Neuronal stem cell (in vitro differentiated cells): ENCODE data around the gene FCAMR.

ENCODE experiments used
- DNase-seq: peaks from one replicate; pipeline ENCODE4 v3.0.0-alpha.2; 2013; ENCODE audit warnings: low spot score
- H2AFZ ChIP-seq: one replicate; pipeline ENCODE4 v1.6.1; 2013; ENCODE audit warnings: mild to moderate bottlenecking, low read length, inconsistent platforms
- H2AK5ac ChIP-seq: 2 replicates; pipeline ENCODE4 v1.6.1; 2013; ENCODE audit warnings: low read depth, mild to moderate bottlenecking, inconsistent platforms, low read length, moderate library complexity, mixed read lengths
- H2BK120ac ChIP-seq: 2 replicates; pipeline ENCODE4 v1.6.1; 2013; ENCODE audit warnings: low read depth, mild to moderate bottlenecking, inconsistent platforms, low read length, moderate library complexity, mixed read lengths
- H2BK12ac ChIP-seq: one replicate; pipeline ENCODE4 v1.6.1; 2013; ENCODE audit warnings: low read length, inconsistent platforms
- H2BK15ac ChIP-seq: 2 replicates; pipeline ENCODE4 v1.6.1; 2013; ENCODE audit warnings: mild to moderate bottlenecking, low read length, inconsistent platforms, mixed read lengths
- H2BK5ac ChIP-seq: one replicate; pipeline ENCODE4 v1.6.1; 2013; ENCODE audit warnings: inconsistent platforms, mild to moderate bottlenecking, low read length, moderate library complexity
- H3K14ac ChIP-seq: one replicate; pipeline ENCODE4 v1.6.1; 2013; ENCODE audit warnings: low read length, inconsistent platforms
- H3K18ac ChIP-seq: 2 replicates; pipeline ENCODE4 v1.6.1; 2013; ENCODE audit warnings: low read length, inconsistent platforms
- H3K23ac ChIP-seq: 2 replicates; pipeline ENCODE4 v1.6.1; 2013; ENCODE audit warnings: low read depth, mild to moderate bottlenecking, mixed read lengths, low read length, inconsistent platforms; ENCODE audit not compliant: poor library complexity
- H3K27ac ChIP-seq: replicated peaks from 3 replicates; pipeline ENCODE4 v1.5.1; 2013; ENCODE audit warnings: low read length, inconsistent platforms
- H3K27me3 ChIP-seq, 3 experiments: 2 replicates each; pipeline ENCODE4 v1.6.1; 2013; ENCODE audit warnings: low read length in 3 of 3, mild to moderate bottlenecking in 2 of 3, inconsistent platforms in 1 of 3, low read depth in 1 of 3, mixed read lengths in 1 of 3, moderate library complexity in 1 of 3; ENCODE audit not compliant: control insufficient read depth in 3 of 3, insufficient read depth in 3 of 3
- H3K36me3 ChIP-seq, 2 donors: replicated peaks in 1 of 2; 2 replicates each; pipeline ENCODE4 v1.6.1; 2013; ENCODE audit warnings: low read length in 2 of 2; ENCODE audit not compliant: control insufficient read depth in 2 of 2, insufficient read depth in 2 of 2
- H3K4ac ChIP-seq: 2 replicates; pipeline ENCODE4 v1.6.1; 2013; ENCODE audit warnings: inconsistent platforms, mild to moderate bottlenecking, low read length, moderate library complexity
- H3K4me1 ChIP-seq, 2 donors: 1 replicate in 1 of 2; 2 replicates in 1 of 2; pipeline ENCODE4 v1.6.1; 2013; ENCODE audit warnings: low read length in 2 of 2, low read depth in 1 of 2; ENCODE audit not compliant: control insufficient read depth in 2 of 2, insufficient read depth in 1 of 2
- H3K4me2 ChIP-seq: one replicate; pipeline ENCODE4 v1.6.1; 2013; ENCODE audit warnings: mild to moderate bottlenecking, low read length, inconsistent platforms; ENCODE audit not compliant: insufficient read depth, poor library complexity, severe bottlenecking
- H3K4me3 ChIP-seq, 2 donors: 2 replicates each; pipeline ENCODE4 v1.5.1; 2013; ENCODE audit warnings: low read length in 2 of 2, mild to moderate bottlenecking in 2 of 2, inconsistent platforms in 1 of 2, moderate library complexity in 1 of 2
- H3K79me1 ChIP-seq: one replicate; pipeline ENCODE4 v1.6.1; 2013; ENCODE audit warnings: low read depth, mild to moderate bottlenecking, inconsistent platforms, low read length, moderate library complexity
- H3K9ac ChIP-seq: one replicate; pipeline ENCODE4 v1.6.1; 2013; ENCODE audit warnings: mild to moderate bottlenecking, low read depth, low read length, inconsistent platforms; ENCODE audit not compliant: poor library complexity
- H3K9me3 ChIP-seq, 2 donors: replicated peaks in 1 of 2; 2 replicates each; pipeline versions ENCODE3 to v1.6.1; 2013; ENCODE audit warnings: low read length in 2 of 2, mild to moderate bottlenecking in 2 of 2, inconsistent platforms in 1 of 2, low read depth in 1 of 2, mixed read lengths in 1 of 2, moderate library complexity in 1 of 2; ENCODE audit not compliant: control insufficient read depth in 2 of 2, insufficient read depth in 1 of 2
- H4K8ac ChIP-seq: one replicate; pipeline ENCODE4 v1.6.1; 2013; ENCODE audit warnings: low read depth, mild to moderate bottlenecking, inconsistent platforms, low read length, moderate library complexity
- H4K91ac ChIP-seq: one replicate; pipeline ENCODE4 v1.6.1; 2013; ENCODE audit warnings: low read length, low read depth, mild to moderate bottlenecking, inconsistent platforms; ENCODE audit not compliant: poor library complexity
- WGBS, 2 donors: extraction: QIAGEN DNeasy Blood & Tissue Kit; methylation state at CpG; one replicate each; pipeline ENCODE4 v1.1.7; 2013; ENCODE audit warnings: missing lambda C conversion rate in 2 of 2, mixed read lengths in 1 of 2; ENCODE audit not compliant: insufficient read length in 2 of 2, insufficient replicate concordance in 1 of 2; ENCODE audit errors: extremely low coverage in 2 of 2; 5-methylcytosine and 5-hydroxymethylcytosine counted together

FCAMR gene

GRCh38 chr1:206940588-206940936 lies 29.7 kb downstream of the FCAMR start:
- Histone ChIP-seq H2AK5ac (no peak overlapping the region), H3K4me2 (no peak overlapping the region), H3K27ac (no peak overlapping the region), H3K14ac (no peak overlapping the region), H3K36me3 (no peaks in the 10 kb centered on the region), H2BK15ac (no peak overlapping the region), H4K91ac (no peak overlapping the region), H3K18ac (no peak overlapping the region), H2BK120ac (no peak overlapping the region), H2AFZ (no peak overlapping the region), H3K23ac (no peak overlapping the region), H2BK12ac (no peak overlapping the region), H4K8ac (no peak overlapping the region), H3K4me1 (no peaks in the 10 kb centered on the region), H2BK5ac (no peak overlapping the region), H3K79me1 (no peaks in the 10 kb centered on the region), H3K4ac (no peak overlapping the region), H3K9ac (no peak overlapping the region), H3K4me3 (no peak overlapping the region), H3K9me3 (peaks cover 0 to 2% of the 10 kb centered on the region in 2 donors), H3K27me3 (peaks cover 0 to 14% (median 0%) of the 10 kb centered on the region in 3 experiments)
- DNase-seq = no peak
- no CpG with 5 or more reads among the region's 3 CpGs for WGBS, 2 donors

GRCh38 chr1:206939841-206940587 lies 30.2 kb downstream of the FCAMR start:
- Histone ChIP-seq H3K9ac (no peak overlapping the region), H3K23ac (no peak overlapping the region), H3K36me3 (no peaks in the 10 kb centered on the region), H3K4ac (no peak overlapping the region), H3K4me2 (no peak overlapping the region), H2BK120ac (no peak overlapping the region), H4K8ac (no peak overlapping the region), H3K14ac (no peak overlapping the region), H2BK15ac (no peak overlapping the region), H2AK5ac (no peak overlapping the region), H3K4me1 (no peaks in the 10 kb centered on the region), H3K18ac (no peak overlapping the region), H3K79me1 (no peaks in the 10 kb centered on the region), H3K27me3 (peaks cover 0 to 9% (median 0%) of the 10 kb centered on the region in 3 experiments), H3K9me3 (peaks cover 0 to 2% of the 10 kb centered on the region in 2 donors), H3K4me3 (no peak overlapping the region), H4K91ac (no peak overlapping the region), H3K27ac (no peak overlapping the region), H2BK5ac (no peak overlapping the region), H2BK12ac (no peak overlapping the region), H2AFZ (no peak overlapping the region)
- no peak for DNase-seq
- WGBS, 2 donors = no CpG with 5 or more reads among the region's 9 CpGs

GRCh38 chr1:206939131-206939530 lies 31.1 kb downstream of the FCAMR start:
- Histone ChIP-seq H3K27ac (no peak overlapping the region), H3K4me1 (no peaks in the 10 kb centered on the region), H3K36me3 (no peaks in the 10 kb centered on the region), H3K18ac (no peak overlapping the region), H2AK5ac (no peak overlapping the region), H3K4ac (no peak overlapping the region), H3K14ac (no peak overlapping the region), H3K4me2 (no peak overlapping the region), H2BK15ac (no peak overlapping the region), H3K79me1 (no peaks in the 10 kb centered on the region), H2BK120ac (no peak overlapping the region), H3K23ac (no peak overlapping the region), H4K8ac (no peak overlapping the region), H3K4me3 (no peak overlapping the region), H2AFZ (no peak overlapping the region), H4K91ac (no peak overlapping the region), H3K9me3 (peaks cover 0 to 2% of the 10 kb centered on the region in 2 donors), H3K9ac (no peak overlapping the region), H2BK12ac (no peak overlapping the region), H3K27me3 (peaks cover 0 to 9% (median 0%) of the 10 kb centered on the region in 3 experiments), H2BK5ac (no peak overlapping the region)
- no peak for DNase-seq
- no CpG with 5 or more reads among the region's 13 CpGs for WGBS, 2 donors

- peaks cover 0 to 6% (median 0%) of the 10 kb centered on the region in 3 experiments for H3K27me3 ChIP-seq
- H4K8ac ChIP-seq = no peak overlapping the region
- H2AFZ ChIP-seq = no peak overlapping the region
- H3K4me2 ChIP-seq = no peak overlapping the region
- H2BK15ac ChIP-seq = no peak overlapping the region
- no peak overlapping the region for H3K4me3 ChIP-seq
- no peaks in the 10 kb centered on the region for H3K36me3 ChIP-seq
- no peak overlapping the region for H3K9ac ChIP-seq
- WGBS, 2 donors = no CpG with 5 or more reads among the region's 6 CpGs
- H3K18ac ChIP-seq = no peak overlapping the region
- no peak overlapping the region for H3K27ac ChIP-seq
- H3K4ac ChIP-seq = no peak overlapping the region
- H3K23ac ChIP-seq = no peak overlapping the region
- no peak overlapping the region for H2BK120ac ChIP-seq
- H2AK5ac ChIP-seq = no peak overlapping the region
- H2BK5ac ChIP-seq = no peak overlapping the region
- no peak for DNase-seq
- no peaks in the 10 kb centered on the region for H3K79me1 ChIP-seq
- H4K91ac ChIP-seq = no peak overlapping the region
- H3K14ac ChIP-seq = no peak overlapping the region
- H3K9me3 ChIP-seq = no peaks in the 10 kb centered on the region
- no peak overlapping the region for H2BK12ac ChIP-seq
- H3K4me1 ChIP-seq = no peaks in the 10 kb centered on the region
These were observed 32.8 kb downstream of the FCAMR start for GRCh38 chr1:206937425-206937824.
